Smooth muscle cell of the brain vasculature (primary cell): ENCODE data around the gene NR2F1-AS1.

Experiments
- DNase-seq: peaks from one replicate; pipeline ENCODE4 v3.0.0-alpha.2; 2012; ENCODE audit warnings: low read depth, low spot score

Gene NR2F1-AS1

DNA sequence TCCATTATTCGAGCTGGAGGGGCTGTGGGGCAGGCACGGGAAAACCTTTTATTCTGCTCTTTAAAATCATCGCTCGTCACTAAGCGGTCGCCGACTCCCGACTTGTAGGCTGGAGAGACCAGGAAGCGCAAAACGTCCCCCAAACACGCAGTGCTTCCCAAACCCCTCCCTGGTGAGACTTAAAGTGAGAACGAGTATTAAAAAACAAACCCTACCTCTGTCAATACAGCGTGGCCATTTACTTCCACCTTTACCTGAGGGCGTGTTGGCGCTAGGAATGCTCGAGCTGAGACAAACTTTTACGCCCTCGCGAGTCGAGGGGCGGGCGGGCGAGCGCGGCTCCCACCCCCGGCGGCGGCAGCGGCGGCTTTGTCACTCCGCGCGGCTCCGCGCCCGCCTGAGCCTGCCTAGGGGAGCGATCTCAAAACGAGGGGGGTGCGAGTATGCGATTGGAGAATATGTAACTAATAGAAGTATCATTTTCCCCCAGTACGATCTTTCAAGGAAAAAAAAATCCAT is at the start of gene NR2F1-AS1:
NR2F1-AS1 (minus strand) TSS at position 293 of the 519 bp plus-strand sequence.
- DNase-seq = no peak

DNA sequence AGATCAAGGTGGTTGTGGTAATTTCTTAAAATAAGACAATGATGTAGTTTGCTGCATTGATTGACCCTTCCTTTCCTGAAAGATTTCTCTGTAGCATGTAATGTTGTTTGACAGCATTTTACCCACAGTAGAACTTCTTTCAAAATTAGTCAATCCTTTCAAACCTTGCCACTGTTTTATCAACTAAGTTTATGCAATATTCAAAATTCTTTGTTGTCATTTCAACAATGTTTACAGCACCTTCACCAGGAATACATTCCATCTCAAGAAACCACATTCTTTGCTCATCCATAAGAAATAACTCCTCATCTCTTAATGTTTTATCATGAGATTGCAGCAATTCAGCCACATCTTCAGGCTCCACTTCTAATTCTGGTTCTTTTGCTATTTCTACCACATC is 45.8 kb upstream of the NR2F1-AS1 start:
- no peak for DNase-seq

DNA sequence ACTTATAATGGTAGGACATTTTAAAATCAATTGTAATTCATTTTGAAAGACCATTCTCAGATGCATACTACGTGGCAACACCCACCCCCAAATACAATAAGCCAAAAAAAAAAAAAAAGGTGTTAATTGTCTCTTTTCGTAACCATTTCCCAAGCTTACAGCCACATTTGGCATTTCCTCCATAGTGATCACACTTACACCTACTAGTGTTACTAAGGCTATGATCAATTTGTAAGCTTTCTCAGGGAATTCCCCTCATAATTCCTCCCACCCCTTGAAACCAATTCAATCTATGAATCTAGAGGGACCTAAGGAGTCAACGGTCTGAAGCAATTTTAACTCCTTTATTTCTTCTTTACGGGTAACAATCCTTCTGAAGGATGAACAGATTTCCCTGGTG is 42.1 kb upstream of the NR2F1-AS1 start:
- no peak for DNase-seq

DNA sequence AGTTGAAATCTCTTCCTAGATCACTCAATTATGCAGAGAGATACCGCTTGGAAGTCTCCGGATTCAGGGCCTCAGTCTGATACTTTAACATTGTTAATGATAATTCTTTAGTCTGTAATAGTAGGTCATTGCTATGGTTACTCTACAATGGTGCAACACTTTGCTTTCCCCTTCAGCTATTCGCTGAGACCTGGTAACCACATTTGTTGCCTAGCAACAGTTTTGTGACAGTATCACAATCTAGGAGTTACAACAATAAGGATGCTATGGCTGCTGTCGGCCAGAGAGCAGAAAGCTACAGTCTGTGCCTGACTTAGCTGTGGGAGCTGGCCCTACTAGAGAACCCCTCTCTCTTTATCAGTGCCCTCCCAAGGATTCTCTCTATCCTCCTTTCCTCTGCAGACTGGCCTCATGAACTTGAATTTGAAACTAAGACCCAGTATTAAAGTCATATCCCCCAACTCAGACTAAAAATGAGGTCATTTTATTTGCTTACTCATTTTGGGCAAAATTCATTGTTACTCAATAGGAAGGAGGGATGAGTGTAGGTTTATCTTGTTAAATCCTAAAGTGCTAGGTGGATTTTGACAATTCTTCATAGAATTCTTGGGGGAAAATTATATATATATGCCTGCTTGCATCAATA is 41.3 kb upstream of the NR2F1-AS1 start:
- no peak for DNase-seq

DNA sequence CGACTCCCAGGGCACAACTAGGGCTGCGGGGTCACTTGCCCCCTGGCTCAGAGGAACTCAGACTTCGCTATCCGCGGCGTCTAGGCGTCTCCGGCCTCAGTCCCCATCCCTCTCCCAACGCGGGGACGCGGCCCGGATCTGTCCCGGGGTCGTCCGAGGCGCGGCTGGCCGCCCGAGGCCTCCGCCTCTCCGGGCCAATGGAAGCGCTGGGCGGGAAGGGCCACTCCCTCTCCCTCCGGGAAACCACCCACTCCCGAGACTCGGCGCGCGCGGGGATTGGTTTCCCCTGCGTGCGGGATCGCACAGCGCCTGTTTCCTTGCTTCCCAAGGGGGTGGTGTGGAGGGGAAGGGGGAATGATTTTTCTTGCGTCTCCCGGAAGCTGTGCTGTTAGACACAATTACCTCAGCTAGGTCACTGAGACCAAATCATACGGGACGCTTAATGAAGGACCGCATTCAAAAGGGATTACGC is 40.3 kb upstream of the NR2F1-AS1 start:
- peak; percentile 26 for DNase-seq

DNA sequence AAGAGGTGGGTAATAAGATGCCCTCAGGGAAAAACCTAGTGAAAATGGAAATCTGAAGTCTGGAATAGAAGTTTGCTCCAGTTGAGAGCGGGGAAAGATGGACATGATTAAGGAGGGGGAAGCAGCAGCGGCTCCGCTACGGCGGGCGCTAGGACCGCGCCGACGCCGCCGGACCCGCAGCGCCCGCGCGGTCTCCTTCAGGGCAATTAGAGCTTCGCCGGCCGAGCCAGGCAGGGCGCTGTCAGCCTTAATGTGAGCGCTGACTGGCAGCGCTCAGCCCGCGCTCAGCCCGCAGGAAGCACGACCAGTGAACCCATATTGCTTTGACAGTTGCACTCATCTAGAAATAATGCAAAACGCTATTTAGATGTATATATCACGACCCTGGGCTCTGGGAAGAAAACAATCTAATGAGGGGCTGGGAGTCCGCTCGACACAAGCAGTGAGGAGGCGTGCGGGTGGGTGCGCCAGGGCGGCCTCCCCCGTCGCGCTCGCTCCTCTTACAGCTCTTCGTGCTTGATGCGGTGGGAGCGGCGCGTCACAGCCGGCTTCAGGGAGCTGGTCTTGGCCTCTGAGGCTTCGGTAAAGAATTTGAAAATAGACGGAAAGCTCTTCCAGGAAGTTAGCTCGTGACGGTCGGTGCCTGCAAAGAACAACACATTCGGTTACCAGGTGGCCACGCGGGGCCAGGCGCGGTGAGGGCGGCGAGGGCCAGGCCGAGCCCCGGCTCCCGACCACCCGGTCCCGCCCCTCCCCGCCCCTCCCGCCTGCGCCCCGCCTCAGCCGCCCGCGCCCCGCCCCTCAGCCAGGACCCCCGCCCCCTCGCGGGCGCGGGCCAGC is 39.7 kb upstream of the NR2F1-AS1 start:
- DNase-seq = peak; percentile 39

DNA sequence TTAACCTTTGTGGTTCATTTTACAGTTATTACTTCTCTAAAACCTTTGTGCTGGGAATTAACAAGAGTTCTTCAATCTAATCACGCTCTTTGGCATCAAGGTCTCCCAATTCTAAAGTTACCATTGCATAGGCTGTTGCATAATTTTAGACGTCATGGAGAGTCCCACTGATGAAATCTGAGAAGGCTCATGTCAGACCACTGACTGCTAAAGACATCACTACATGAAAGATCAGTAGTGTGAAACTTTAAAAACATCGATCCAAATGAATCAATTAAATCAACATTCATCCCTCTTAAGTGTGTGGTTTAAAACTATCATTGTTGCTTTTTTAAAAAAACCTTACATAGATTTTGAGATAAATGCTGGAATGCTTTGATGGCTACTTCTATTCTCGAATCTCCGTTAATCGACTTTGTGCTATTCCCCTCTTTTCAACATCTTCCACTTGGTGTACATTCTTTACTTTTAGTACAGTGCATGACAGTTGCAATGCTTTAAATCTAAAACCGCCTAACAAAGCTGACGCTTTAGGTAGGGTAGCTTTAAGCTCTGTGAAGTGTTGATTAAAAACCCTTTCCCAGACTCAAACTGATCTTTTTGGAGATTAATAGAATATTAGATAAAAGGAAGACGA is 35.6 kb upstream of the NR2F1-AS1 start:
- DNase-seq = no peak

DNA sequence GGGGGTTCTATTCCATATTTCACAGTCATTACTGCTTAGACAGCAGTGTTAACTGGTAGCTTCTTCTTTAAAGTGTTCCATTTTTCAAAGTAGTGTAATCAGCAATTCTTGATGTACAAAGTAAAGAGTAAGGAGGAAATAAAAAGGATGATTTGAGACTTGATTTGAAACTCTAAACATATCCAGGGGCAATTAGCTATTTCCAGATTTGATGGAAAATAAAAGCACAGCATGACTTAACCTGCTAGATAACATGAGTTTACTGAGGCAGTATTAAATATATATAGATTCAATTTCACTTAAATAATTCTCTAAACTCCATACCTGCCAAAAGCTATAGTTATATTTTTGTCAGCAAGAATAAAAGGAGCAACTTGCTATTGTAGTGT is 31.8 kb upstream of the NR2F1-AS1 start:
- DNase-seq = no peak

DNA sequence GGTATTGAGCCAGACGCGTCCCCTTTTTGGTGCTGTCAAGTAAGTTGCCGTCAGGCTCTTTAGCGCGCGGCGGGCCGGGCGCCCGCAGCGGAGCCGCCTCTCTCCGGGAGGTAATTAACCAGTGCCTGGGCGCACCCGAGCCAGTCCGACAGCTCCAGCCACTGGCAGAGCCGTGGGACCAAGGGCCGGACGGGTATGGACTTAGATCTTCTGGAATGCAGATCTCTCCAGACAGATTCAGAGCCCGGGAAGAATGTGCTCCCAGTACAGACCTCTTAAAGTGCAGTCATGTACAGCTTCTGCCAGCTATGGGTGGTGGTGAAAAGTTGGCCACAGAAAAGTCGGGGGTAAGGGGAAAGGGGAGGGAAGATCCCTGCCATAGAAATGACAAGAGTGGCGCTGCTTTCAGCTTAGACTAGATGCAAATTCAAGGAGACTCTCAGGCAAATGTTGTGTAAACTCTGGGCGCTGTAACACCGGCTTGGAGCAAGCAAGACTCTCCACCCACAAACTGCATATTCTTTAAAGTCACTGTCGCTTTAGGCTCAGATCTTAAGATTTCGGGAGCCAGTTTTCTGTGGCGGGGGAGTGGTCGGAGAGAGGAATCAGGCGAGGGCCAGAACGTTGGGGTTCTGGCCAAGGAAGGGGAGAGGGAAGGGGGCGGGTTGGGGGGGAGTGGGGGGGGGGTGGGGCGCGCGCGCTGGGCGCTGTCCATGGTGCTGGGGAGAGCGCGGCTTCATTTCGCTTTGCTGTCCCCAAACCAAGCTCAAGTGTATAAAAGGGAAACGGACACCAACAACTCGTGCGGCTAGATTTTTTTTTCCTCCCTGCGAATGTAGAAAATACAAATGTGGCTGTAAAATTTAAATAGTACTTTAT is 31.2 kb upstream of the NR2F1-AS1 start:
- DNase-seq = no peak

DNA sequence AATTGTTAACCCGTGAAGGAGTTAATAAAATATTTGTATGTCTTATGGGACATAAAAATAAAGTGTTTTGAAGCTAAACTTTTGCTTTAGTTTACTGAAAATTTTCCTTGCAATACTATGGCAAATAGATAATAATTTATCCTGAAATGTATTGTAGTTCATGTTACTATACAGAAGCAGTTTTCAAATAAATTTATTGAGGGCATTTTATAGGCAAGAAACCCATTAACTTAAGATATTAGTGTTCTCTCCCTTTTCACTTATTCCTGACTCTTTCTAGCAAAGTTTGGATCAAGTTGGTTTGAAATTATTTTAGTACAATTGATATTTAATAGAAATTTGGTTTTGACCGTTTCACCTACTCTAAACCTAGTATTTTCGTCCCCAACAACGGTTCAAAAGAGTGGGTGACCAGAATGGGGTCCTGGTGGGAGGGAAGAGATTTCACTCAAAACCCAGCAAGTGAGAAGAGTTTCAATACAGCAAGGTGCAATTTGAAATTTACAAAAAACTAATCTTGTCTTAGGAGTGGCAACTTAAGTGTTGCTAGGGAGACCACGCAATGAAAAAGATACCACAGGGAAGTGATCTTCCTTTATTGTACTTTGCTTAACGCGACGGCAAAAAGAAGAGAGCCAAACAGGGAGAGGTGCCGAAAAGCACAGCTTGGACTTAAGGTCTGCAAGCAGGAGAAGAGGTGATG is 30.4 kb upstream of the NR2F1-AS1 start:
- DNase-seq = no peak

DNA sequence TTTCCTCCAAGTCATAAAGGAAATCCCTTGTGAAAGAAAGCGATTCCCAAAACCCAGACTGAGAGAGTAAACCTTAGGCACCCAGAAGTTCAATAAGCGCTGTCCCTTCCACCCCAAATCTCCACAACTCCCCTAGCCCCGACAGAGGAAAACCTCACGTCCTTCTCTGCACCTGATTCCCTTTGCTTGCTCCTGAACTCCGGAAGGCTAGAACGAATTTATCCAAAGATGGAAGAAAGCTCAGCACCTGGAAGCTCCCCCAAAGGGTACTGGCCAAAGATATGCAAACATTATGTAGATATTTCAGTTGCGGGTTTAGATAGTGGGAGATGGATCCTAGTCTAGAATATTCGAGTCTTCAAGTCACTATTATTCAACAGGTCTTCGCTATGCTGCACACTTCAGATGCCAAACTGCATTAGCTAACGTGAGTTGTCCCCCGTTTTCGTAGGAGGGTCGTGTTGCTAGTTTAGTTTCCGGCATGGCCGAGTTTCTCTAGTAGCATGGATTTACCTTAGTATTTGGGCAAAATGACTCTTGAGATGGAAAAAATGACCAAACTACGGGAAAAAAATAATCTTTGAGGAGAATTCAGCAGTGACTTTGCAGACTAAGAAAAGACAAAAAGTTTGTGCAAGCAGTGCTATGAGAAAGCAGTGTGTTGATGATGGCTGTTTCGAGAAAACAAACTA is 29.7 kb upstream of the NR2F1-AS1 start:
- DNase-seq = no peak

DNA sequence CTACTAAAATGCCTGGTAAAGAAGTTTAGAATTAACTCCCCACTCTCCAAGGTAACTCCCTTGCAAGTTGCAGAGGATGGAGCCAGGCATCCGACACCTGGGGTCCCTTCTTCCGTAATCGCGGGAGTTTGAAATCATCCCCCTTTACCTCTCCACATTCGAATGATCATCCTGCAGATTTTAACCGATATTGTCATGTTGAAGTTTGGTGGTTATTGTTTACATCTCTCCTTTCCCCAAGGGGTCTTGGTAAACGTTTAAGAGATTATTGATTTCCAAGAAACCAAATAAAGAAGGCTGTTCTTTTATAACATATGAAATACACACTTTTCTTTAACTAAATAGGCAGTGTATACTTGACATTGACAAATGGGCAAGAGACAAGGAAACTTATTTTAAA is 28.7 kb upstream of the NR2F1-AS1 start:
- no peak for DNase-seq

DNA sequence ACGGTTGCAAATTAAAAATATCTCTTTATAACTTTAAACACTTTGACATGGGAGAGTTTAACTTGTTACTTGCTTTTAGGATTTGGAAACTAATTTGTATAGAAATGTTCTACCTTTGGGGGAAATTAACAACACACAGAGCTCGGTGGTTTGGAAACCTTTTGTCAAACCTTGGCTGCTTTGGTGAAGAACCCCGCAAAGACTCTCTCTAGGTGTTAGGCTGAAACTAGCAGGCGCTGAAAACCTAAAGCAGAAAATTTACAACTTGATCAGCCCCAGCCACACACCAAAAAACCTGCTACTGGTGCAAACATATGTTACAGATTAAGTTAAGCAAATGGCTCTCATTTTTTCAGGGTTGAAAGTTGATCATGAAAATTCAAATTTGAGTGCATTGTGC is 27.8 kb upstream of the NR2F1-AS1 start:
- DNase-seq = no peak

DNA sequence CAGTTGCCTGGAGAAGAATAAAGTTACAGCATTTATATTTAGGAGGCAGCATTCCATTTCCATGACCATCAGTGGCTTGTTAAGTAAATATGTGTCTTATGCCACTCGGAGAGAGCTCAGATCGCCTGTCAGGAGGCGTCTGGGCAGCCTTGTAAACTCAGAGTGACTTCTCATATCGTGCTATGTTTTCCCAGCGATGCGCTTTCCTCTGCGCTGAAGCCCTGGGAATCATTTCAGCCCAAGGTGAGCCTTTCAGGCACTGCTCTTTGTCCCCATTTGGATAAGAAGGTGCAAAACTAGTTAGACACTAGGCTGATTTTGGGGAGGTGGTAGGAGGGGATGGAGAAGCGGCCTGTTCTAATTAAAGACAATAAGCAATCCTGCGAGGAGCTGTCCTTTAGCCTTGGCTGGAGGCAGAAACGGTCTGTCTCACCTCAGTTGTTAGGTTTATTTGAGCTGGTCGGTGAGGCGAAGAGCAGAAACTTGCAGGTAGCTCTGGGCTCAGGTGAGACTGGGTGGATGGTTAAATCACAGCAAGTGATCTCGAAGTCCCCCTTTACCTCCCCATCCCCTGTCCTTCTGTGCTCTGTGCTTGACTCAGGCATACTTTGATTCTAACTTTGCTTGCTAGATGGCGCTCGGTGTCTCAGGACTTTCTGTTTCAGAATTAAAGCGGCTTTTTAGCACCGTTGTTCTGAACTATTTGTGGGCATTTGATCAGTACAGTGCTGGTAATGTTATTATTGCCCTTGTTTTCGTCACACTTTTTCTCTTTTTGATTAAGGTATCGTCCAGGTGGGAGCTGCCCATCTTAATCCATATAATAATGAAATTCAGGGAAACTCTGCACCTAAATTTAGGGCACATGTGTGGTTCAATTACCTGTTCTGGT is 26.6 kb upstream of the NR2F1-AS1 start:
- DNase-seq = no peak

DNA sequence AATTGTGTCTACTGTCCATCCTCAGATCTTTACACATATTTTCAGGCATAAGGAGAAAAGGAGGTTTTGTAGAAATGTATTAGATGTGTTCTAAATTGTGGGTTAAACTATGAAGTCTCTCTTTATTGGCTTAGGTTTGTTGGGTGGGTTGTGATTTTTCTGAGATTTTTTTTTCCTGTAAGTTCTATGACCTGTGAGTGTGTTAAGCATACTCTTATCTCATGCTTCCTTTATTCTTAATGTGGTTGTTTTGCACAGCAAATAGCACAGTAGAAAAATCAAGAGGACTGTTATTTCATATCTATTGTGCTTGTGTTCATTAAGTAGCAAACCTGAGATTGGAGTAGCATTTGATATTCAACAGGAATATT is 25.3 kb upstream of the NR2F1-AS1 start:
- DNase-seq = no peak

DNA sequence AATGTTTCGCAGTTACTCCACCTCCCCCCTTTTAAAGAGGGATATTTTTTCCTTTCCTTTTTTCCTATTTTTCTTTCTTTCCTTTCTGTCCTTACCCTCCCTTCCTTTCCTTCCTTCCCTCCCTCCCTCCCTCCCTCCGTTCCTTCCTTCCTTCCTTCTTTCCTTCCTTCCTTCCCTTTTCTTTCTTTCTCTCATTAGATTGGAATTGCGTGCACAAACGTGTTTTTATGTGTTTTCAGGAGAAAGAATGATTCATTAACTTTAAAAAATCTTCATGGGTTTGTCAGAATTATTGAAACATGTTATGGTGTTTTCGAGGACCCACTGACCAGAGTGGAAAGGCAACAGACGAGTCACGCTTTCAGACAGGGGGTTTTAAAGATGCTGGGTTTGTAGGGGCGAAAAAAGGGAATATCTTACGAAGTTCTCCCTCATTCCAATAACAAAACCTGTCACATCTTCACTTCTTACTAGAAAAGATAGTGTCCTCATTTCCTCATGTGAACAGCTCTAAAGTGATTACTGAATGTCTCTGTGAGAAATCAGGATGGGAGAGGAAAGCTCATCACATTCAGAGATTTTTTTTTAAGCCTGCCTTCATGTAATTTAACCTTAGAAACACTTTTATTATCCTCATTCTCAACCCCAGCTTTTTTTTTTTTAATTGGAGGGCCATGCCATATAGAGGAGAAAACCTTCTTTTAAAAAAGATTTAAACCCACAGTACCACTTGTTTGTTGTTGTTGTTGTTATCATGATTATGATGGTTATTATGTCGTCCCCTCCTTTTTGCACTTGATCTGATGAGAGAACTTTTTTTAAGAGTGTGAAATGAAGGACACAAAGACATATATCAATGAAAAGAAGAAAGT is 23.9 kb upstream of the NR2F1-AS1 start:
- DNase-seq = no peak

DNA sequence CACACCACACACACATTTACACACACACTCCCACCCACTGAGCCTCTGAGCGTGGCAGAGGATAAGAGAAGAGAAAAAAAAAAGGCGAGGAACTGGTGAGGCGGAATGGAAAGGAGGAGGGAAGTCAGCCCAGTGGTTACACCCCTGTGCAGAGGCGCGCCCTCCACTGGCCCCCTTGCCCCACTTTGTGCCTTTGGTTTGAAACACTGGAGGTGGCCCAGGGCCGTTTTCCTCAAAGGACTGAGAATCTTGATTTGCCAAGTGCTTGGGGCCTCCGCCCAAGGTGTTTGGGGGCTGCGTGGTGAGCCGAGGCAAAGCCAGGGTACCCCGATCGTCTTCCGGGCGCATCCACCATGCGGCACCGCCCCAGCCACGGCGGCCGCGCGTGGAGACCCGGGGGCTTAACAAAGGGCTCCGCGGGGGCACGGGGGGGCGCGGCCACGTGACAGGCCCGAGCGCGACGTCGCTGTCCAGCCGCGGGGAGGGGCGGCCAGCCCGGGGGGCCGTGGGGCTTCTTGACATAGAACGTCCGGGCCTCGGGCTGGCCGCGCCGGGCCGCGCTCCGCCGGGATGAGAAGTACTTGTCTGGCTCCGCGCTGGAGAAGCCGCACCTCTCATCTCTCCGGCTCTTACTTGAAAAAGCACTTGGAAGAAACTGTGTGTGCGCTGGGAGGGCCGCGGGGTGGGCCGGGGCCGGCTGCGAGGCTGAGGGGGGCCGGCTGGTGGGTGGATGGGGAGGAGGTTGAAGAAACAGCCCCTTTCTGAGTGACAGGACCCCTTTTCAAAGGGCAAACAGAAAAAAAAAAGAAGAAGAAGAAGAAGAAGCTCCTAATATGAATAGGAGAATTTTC is 23.0 kb upstream of the NR2F1-AS1 start:
- no peak for DNase-seq
